GM04504 (cell line): ENCODE results near the gene ACE.
A peak's percentile ranks its signal among the peaks of the same experiment; 100 is the strongest.

Experiments used
- DNase-seq: peaks from one replicate; pipeline ENCODE4 v3.0.0-alpha.2; 2012; ENCODE audit warnings: low read depth

The ACE gene

DNA sequence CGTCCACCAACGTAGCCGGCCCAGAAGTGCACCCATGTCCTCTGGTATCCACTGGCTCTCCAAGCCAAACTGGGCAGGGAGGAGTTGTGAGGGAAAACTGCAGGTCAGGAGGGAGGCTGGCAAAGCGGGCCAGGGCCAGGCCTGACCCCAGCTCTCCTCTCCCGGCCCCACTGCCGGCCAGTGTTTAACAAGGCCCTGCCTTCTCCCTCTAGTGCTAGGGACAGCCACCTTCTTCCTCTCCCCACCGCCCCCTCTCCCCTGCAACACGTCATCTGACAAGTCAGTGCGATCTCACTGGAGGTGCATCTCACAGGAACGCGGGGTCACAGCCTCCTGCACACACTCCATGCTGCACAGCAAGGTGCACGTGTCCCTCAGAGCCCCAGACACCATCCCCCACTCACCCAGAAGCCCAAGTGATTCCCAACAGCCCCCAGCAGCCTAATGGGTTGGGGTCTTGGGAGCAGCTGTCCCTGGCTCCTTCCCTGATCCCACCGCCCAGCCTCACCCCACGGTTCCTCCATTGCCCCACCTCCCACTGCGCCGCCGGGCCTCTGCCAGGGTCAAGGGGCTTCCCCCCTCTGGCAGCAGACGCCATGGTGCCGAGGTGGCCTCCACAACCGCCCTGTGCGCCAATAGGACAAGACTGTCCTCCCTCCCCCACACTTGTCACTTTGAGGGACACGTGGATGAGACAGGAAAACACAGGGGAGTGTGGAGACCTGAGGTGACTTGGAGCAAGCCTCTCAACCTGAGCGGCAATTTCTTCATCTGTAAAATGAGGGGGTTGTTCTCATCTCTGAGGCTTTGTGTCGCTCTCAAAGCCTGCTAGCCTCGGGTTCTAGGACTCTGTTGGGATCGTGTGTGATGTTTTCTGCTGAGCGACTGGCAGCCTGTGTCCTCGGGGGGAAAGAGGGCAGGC is 1.1 kb upstream of the ACE start:
- DNase-seq, result no peak

DNA sequence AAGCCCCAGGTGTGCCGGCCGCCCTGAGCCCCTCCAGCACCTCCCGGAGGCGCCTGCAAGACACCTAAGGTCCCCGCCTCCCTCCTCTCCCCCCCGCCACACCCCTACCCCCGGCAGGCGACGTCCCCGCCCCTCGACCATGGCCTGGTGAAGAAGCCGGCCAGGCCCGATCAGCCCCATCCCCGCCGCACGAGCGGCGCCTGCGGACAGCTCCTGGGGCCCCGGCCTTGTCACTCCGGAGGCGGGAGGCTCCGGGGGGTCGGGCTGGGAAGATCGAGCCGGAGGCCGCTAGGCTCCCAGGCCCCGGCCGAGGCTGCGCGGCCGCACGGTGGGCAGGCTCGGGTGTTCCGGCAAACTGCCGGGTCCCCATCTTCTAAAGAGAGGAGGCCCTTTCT is 405 bp upstream of the ACE start:
- DNase-seq, result no peak

DNA sequence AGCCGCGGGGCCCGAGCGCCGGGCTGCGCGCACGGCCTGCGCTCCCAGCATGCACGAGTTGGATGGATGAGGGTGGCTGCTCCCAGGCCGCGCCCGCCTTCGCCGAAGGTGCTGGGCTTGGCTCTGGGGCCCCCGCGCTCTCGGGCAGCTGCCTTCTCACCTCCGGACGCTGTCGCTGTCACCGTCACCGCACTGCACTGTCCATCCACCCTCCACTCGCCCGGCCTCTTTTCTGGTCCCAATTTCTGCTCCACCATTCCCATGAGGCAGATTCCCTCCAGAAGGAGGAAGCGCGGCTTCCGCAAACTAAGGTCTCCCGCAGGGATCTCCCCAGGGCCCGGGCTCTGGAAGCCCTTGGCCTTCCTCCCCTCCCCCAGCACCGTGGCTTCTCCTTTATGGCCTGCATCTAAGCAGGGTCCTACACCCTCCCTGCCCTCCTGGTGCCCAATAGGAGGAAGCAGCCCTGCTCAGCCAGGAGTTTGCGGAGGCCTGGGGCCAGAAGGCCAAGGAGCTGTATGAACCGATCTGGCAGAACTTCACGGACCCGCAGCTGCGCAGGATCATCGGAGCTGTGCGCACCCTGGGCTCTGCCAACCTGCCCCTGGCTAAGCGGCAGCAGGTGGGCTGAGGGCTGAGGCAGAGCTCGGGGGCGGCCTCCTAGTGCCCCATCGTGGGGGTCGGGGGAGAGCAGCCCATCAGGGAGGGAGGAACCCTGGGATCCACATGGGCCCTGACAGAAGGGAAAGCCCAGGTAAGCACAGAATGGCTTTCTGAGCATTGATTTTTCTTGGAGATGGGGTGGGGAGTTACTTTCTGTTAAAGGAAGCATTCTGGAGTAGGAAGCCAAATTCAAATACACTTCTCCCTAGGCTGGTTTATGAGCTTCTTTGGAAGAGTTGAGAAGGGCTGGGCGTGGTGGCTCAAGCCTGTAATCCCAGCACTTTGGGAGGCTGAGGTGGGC is 899 bp downstream of the ACE start:
- no peak for DNase-seq

DNA sequence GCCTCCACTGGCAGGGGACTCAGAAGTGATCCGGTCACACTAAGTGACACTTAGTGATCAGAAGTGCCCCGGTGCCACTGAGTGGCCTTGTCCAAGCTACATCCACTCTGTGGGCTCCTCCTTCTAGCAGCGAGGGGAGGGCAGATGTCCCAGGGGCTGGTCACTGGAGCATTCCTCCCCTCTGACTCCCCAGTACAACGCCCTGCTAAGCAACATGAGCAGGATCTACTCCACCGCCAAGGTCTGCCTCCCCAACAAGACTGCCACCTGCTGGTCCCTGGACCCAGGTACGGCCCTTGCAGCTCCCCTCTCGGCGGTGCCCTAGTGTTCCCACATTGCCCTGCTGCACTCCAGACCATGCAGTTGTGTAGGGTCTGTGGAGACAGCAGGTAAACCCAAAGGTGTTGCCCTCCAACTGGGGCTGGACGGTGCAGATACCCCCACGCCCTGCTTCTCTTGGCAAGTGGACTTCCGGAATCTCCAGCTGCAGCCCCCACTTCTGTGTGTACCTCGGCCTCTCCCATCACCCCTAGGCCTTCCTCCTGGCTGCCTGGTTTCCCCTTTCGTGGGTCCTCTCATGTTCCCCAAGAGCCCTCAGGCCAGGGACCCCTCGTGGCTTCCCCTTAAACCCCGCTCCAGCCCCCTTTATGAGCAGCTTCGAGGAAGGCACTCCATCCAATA is 2.1 kb downstream of the ACE start:
- DNase-seq, result peak; percentile 90

DNA sequence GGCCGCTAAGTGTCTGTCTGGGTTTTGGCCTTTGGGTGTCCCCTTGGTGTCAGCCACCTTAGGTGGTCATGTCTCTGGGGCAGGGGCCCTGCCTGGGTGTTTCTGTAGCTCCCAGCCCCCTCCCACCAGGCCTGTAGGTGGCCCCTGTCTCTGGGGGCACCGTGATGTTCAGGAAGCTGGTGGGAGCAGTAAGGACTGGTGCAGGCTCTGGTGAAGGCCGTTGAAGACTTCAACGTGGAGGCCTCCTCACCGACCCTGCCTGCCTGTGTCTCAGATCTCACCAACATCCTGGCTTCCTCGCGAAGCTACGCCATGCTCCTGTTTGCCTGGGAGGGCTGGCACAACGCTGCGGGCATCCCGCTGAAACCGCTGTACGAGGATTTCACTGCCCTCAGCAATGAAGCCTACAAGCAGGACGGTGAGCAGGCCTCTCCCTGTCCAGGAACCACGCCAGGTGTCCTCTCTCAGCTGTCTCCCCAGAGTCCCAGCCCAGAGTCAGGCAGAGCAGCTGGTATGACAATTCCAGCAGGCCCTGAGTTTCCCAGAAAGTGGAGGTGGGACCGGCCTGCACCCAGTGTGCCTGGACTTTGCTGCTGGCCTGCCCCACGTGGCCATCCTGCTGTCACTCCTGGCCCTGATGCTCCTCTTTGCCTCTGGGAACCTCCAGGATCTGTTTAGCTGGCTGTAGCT is 2.8 kb downstream of the ACE start:
- no peak for DNase-seq

DNA sequence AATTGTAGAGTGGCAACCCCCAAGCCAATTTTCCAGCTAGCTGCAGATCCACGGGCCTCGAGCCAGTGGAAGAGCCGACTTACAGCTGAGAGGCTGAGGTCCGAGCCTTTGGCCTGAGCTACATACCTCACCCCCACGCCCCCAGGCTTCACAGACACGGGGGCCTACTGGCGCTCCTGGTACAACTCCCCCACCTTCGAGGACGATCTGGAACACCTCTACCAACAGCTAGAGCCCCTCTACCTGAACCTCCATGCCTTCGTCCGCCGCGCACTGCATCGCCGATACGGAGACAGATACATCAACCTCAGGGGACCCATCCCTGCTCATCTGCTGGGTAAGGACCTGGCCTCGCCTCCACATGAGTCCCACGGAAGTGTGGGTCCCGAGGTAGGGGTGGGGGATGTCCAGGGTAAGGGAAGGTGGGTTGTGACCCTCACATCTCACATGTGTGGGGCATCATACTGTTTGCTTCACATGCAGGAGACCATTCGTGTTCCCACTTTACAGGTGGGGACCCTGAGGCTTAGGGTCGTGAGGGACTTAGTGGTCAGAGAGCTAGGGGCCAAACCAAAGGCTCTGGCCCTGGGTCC is 3.4 kb downstream of the ACE start:
- no peak for DNase-seq

DNA sequence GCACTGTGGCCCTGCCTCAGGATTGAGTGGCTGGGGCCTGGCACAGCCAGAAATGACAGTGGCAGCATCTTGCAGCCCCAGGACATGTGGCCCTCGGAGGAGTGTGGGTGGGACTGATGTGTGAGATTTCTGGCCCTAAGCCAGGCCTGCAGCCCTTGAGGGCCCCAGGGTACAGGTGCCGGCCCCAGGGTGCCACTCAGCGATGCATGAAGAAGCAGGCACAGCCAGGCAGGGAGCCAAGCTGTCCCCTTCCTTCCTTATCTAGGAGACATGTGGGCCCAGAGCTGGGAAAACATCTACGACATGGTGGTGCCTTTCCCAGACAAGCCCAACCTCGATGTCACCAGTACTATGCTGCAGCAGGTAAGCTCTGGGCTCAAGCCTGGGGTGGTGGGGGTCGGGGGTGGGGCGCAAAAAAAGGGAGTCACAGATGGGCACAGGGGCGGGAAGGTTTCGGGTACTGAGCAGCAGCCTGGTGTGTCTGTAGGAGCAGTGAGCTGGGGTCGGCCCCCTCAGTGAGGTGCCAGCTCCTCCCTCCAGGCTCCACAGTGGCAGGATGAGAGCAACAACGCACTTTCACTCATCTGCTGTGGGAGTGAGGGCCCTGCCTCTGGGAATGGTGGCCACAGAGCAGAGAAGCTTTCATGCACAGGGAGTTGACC is 4.1 kb downstream of the ACE start:
- no peak for DNase-seq

DNA sequence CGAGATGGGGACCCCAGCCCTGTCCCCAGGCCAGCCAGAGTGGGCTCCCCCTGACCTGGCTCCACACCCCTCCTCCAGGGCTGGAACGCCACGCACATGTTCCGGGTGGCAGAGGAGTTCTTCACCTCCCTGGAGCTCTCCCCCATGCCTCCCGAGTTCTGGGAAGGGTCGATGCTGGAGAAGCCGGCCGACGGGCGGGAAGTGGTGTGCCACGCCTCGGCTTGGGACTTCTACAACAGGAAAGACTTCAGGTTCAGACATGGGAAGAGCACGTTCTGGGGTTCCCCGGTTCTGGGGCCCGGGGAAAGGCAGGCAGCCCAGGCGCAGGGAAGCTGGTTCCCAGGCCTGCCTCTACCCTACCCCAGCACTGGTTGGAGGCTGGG is 4.6 kb downstream of the ACE start:
- no peak for DNase-seq

DNA sequence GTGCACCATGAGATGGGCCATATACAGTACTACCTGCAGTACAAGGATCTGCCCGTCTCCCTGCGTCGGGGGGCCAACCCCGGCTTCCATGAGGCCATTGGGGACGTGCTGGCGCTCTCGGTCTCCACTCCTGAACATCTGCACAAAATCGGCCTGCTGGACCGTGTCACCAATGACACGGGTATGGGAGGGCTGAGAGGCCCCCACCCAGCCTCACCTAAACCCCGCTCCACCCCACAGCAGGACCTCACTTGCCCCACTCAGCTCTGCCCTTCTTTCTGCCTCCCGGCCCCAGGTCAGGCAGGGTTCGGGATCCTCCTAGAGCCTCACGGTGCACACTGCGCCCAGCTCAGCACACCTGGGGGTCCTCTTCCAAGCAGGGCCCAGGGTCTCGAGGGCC is 5.6 kb downstream of the ACE start:
- DNase-seq, result no peak

DNA sequence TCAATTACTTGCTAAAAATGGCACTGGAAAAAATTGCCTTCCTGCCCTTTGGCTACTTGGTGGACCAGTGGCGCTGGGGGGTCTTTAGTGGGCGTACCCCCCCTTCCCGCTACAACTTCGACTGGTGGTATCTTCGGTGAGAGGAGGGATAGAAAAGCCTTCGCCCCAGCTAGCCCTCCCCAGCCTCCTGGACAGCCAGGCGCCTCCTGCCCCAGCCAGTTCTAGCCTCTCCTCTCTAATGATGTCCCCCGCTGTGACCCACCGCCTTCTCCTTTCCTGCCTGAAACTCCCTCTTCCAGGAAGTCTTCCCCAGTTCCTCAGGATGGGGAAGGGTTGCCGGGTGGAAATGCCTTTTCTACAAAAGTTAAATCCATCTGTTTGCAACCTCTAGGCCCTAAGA is 6.2 kb downstream of the ACE start:
- no peak for DNase-seq

DNA sequence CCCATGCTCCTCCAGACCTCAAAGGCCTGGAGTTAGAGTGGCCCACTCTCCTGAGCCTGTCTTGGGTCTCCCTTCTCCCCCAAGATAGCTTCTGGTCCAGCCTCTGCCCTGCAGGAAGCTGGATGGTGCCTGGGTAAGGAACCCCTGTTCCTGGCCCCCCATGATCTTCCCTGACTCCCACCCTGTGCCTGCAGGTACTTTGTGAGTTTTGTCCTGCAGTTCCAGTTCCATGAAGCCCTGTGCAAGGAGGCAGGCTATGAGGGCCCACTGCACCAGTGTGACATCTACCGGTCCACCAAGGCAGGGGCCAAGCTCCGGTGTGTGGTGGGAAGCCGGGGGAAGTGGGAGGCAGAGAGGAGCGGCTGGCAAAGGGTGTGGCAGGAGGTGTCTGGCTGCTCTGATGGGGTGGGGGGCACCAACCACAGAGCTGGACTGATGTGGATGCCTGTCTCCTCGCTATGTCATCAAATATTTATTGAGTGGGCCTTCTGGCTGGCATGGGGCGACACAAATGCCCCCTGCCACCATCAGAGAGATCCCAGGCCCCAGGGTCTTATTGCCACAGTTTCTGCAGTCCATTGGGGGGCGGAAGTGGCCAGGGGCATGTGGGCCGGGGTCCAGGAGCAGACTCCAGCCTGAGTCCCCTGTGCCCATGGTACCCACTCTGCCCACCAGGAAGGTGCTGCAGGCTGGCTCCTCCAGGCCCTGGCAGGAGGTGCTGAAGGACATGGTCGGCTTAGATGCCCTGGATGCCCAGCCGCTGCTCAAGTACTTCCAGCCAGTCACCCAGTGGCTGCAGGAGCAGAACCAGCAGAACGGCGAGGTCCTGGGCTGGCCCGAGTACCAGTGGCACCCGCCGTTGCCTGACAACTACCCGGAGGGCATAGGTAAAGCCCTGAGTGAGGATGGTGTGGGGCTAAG is 7.1 kb downstream of the ACE start:
- no peak for DNase-seq

DNA sequence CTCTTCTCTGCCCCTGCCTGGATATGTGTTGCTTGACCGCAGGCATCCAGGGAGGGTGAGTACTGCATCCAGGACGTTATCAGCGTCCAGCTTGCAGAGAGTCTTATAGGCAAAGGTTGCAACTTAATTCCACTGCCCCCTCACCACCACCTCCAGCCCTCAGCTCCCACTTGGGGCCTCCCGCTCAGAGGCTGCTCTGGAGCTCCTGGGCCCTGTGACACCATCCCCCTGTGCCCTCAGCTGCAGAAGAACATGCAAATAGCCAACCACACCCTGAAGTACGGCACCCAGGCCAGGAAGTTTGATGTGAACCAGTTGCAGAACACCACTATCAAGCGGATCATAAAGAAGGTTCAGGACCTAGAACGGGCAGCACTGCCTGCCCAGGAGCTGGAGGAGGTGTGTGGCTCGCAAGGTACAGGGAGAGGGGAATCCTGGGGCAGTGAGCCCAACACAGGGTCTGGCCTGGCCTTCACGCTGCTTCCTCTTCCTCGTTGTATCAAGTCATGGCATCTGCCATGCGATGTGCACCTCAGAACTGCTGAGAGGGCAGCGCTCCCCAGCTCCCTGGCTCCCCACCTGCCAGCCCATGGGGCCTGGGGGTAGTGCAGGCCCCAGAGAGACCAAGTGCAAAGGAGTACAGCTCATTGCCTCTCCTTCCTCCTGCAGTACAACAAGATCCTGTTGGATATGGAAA is 9.6 kb downstream of the ACE start:
- no peak for DNase-seq

DNA sequence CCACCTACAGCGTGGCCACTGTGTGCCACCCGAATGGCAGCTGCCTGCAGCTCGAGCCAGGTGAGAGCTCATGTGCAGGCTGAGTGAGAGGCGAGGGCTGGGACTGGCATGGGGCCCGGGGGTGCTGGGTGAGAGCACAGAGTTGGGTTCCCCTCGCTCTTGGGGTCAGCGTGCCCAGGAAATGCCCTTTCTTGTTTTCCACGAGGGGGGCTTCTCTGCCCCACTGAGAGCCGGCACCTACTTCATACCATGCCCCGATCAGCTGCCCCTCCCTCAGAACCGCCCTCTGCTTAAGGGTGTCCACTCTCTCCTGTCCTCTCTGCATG is 10.1 kb downstream of the ACE start:
- DNase-seq, result no peak

DNA sequence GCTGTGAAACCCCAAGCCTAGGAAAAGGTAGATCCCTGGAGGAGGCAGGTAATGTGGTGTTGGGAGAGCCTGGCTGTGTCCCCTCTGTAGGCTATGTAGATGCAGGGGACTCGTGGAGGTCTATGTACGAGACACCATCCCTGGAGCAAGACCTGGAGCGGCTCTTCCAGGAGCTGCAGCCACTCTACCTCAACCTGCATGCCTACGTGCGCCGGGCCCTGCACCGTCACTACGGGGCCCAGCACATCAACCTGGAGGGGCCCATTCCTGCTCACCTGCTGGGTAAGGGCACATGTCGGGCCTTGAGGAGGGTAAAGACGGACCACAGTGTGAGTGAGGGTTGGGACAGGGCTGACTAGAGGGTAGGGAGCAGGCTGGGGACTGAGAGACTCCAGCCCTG is 12.0 kb downstream of the ACE start:
- no peak for DNase-seq

DNA sequence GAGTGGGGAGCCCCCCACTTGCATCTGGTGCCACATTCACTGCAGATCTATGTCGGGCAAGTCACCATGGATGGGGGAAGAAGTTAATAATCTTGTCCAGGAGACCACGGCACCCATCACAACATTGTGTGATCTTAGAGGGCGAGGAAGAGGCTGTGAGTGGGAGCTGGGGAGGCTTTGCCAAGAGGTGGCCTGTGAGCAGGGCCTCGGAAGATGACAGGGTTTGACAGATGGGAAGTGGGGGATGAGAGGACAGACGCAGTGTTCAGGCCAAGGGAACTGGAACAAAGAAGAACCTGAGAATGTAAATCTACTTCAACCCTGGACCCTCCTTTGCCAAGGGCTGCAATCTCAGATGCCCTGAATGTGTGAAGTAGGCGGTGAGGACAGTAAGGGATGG is 12.4 kb downstream of the ACE start:
- DNase-seq, result no peak

DNA sequence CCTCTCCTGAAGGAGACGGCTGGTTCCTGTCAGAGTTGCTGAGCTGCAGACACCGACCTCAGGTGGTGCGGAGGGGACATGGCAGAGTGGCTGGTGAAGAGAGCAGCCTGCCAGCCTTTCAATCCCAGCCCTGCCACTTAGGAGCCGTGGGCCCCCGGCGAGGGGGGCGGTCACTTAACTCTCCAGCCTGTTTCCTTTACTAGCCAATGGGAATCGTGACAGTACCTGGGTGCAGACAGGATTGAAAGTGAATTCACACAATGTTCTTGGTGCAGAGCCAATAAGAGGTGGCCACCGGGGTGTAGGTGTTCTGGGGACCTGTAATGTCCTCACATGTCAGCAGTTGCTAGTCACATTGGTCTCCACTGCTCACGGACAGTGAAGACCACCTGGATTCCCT is 13.5 kb downstream of the ACE start:
- no peak for DNase-seq

DNA sequence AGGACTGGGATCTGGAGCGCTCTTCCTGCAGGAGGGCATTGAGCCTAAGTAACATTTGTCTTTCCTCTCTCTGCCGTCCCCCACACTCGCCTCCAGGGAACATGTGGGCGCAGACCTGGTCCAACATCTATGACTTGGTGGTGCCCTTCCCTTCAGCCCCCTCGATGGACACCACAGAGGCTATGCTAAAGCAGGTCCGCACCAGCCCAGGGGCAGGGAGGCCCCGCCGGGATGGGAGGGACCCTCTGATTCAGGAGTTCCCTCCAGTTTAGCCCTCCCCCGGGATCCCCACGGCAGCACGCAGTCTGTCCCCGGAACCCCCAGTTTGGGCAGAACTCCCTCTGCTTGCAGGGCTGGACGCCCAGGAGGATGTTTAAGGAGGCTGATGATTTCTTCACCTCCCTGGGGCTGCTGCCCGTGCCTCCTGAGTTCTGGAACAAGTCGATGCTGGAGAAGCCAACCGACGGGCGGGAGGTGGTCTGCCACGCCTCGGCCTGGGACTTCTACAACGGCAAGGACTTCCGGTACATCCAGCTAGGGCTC is 14.1 kb downstream of the ACE start:
- DNase-seq, result no peak

DNA sequence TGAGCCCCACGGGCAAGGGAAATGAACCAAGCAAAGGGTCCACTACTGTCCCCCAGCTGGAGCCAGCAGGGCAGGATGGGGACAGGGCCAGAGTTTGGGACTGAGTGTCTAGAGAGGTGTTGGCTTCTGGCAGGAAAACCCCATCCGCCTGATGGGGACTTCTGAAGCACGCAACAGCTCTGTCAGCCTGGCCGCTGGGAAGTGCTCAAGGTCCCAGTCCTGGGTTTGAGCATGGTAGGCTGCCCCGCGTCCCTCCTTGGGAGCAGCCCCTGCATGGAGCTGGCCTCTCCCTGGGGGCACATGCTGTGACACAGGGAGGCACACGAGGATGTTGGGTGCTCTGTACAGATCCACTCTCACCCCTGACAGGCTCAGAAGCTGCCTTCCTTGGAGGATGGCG is 14.6 kb downstream of the ACE start:
- no peak for DNase-seq

DNA sequence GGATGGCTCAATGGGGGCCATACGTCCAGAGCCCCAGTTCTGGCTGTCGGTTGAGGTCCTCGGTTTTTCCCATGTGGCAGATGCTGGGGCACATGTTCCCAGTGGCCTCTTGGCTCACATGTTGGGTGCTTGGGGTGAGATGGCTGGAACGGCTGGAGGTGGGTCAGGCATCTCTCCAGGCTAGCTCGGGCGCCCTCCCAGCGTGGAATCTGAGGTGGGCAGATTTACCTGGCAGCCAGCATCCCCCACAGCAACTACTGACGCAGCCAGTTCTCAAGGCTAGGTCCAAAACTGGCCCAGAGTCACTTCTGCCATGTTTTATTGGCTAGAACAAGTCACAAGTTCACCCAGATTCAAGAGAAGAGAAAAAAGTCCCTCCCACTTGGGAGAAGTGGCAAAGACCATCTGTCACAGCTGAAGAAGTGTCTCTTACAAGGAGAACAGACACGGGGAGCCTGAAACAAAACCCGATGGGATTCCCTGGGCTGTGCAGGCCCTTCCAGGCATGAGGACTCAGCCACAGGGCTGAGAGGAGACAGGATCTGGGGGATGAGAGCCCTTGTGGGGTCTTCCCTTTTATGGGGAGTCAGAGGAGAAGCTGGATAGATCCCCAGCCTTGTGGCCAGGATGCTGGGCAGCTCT is 15.2 kb downstream of the ACE start:
- no peak for DNase-seq
